ENCODE measurements around the gene RALY. TPM values are rescaled to one million over a fixed set of nuclear protein-coding genes. Genes with fewer than 3 reads are reported as not detected.

RALY gene
- total and polyA plus RNA-seq, 10 of the 15 experiments (the other 5 are each of a cell fraction or from before 2014, with no cell fraction given): 1.2 to 246 (median 137) TPM

GRCh38 chr20:33992923-33993575 is 662 bp upstream of the RALY start (continued):
- TF ChIP-seq ELK1 (IDR thresholded peaks at IDR 0.05; ENCODE audit: low read depth, low read length) (peak; percentile 69; the same call in 1 of the 2 replicates), MTA2 (IDR thresholded peaks at IDR 0.05; ENCODE audit: low read depth) (no peak), ATF2 (IDR thresholded peaks at IDR 0.05; ENCODE audit: low read length) (no peak), SREBF2 (IDR thresholded peaks at IDR 0.05; ENCODE audit: low read length) (no peak), EGR1 (IDR thresholded peaks at IDR 0.05; ENCODE audit: borderline replicate concordance in 1 of 2, low read depth in 2 of 2, low read length in 2 of 2) (peak in 1 of 2 experiments; percentile 61; a peak in 2 of 3 replicates), BHLHE40 (IDR thresholded peaks at IDR 0.05; ENCODE audit: borderline replicate concordance in 1 of 2, low read depth in 2 of 2, low read length in 1 of 2) (peak; percentile 85 to 89), ZBTB40 (IDR thresholded peaks at IDR 0.05; ENCODE audit: borderline replicate concordance) (peak; percentile 72; the same call in 1 of the 2 replicates), ZNF217 (IDR thresholded peaks at IDR 0.05) (no peak), RBBP5 (conservative IDR thresholded peaks at IDR 0.05) (no peak), USF2 (IDR thresholded peaks at IDR 0.05; ENCODE audit: borderline replicate concordance, low read depth, low read length) (no peak), BMI1 (IDR thresholded peaks at IDR 0.05; ENCODE audit: borderline replicate concordance) (no peak), CHD1 (IDR thresholded peaks at IDR 0.05; ENCODE audit: low read depth, low read length) (no peak), NR2F1 (conservative IDR thresholded peaks at IDR 0.05) (no peak), KLF5 (IDR thresholded peaks at IDR 0.05; ENCODE audit: partially characterized antibody) (no peak), TAF1 (IDR thresholded peaks at IDR 0.05; ENCODE audit: borderline replicate concordance, low read depth, low read length) (peak; percentile 76), SPI1 (IDR thresholded peaks at IDR 0.05; ENCODE audit: borderline replicate concordance, insufficient read depth, low read depth, low read length) (0 out of 2 replicates have a peak, but pooled peaks have one; percentile 1), ZSCAN29 (IDR thresholded peaks at IDR 0.05) (no peak), TARDBP (IDR thresholded peaks at IDR 0.05; ENCODE audit: borderline replicate concordance) (no peak), REST (IDR thresholded peaks at IDR 0.05; ENCODE audit: low read depth, low read length) (no peak)

Data from GM12878 (cell line).